ENCODE measurements around the gene ANKS1B. TPM values are rescaled to one million over a fixed set of nuclear protein-coding genes. Genes with fewer than 3 reads are reported as not detected.

Gene ANKS1B
- total RNA-seq, 1 experiment from 2014 or later = 0.54 TPM

GRCh38 chr12:99611599-99611998 is 373.1 kb downstream of the ANKS1B start:
- Histone ChIP-seq H3K9me3 (ENCODE audit: control insufficient read depth in 1 of 2, insufficient read depth in 1 of 2, low read depth in 1 of 2, low read length in 2 of 2) (no peaks in the 10 kb centered on the region), H3K36me3 (ENCODE audit: control insufficient read depth in 1 of 2, insufficient read depth in 2 of 2, low read length in 2 of 2) (no peaks in the 10 kb centered on the region), H3K4me1 (ENCODE audit: control insufficient read depth in 1 of 2, insufficient read depth in 2 of 2, low read length in 2 of 2) (no peaks in the 10 kb centered on the region), H3K9ac (ENCODE audit: low read length) (no peak overlapping the region), H3K27me3 (ENCODE audit: insufficient read depth, low read length) (no peaks in the 10 kb centered on the region), H4K20me1 (ENCODE audit: insufficient read depth) (no peaks in the 10 kb centered on the region), H3K27ac (ENCODE audit: low read depth, low read length) (no peak overlapping the region), H2AFZ (ENCODE audit: low read depth, low read length, poor library complexity, severe bottlenecking) (no peak overlapping the region), H3K9me2 (ENCODE audit: insufficient read depth) (no peaks in the 10 kb centered on the region), H3K4me3 (replicated peaks in 1 of 2; ENCODE audit: low read depth in 1 of 2, low read length in 2 of 2) (no peak overlapping the region), H3K79me2 (ENCODE audit: insufficient read depth, low read length) (no peaks in the 10 kb centered on the region), H3K4me2 (ENCODE audit: low read length) (no peak overlapping the region)
- no peak for TF ChIP-seq CBX3 (IDR thresholded peaks at IDR 0.05; ENCODE audit: low read depth)
- no TSS peak for BruUV-seq (replicated peaks)
- ChIA-PET RAD21 (ENCODE audit: low non-redundant PET in 1 of 2, low total read pairs in 2 of 2, uncharacterized antibody in 2 of 2, unreplicated experiment in 2 of 2) (no interaction called here), CTCF (no interaction called here), POLR2A (no interaction called here)
- DNase-seq (ENCODE audit: low read depth, low spot score) = no peak
- no peak for ATAC-seq
- intact Hi-C loops (cut with micrococcal nuclease) = no loop called here

GRCh38 chr12:99611117-99611516 is 373.6 kb downstream of the ANKS1B start:
- H3K4me2 ChIP-seq (ENCODE audit: low read length) = no peak overlapping the region
- DNase-seq (ENCODE audit: low read depth, low spot score) (no peak), ATAC-seq (no peak)
- no peaks in the 10 kb centered on the region for H4K20me1 ChIP-seq (ENCODE audit: insufficient read depth)
- H3K9ac ChIP-seq (ENCODE audit: low read length) = no peak overlapping the region
- no peaks in the 10 kb centered on the region for H3K4me1 ChIP-seq (ENCODE audit: control insufficient read depth in 1 of 2, insufficient read depth in 2 of 2, low read length in 2 of 2)
- no peaks in the 10 kb centered on the region for H3K27me3 ChIP-seq (ENCODE audit: insufficient read depth, low read length)
- H3K9me2 ChIP-seq (ENCODE audit: insufficient read depth) = no peaks in the 10 kb centered on the region
- intact Hi-C loops (cut with micrococcal nuclease) = no loop called here
- TF ChIP-seq EZH2 (IDR thresholded peaks at IDR 0.05) (no peak), YY1 (IDR thresholded peaks at IDR 0.05; ENCODE audit: extremely low read depth, insufficient replicate concordance, low read depth, low read length) (no peak), SP1 (IDR thresholded peaks at IDR 0.05; ENCODE audit: low read depth) (no peak), JUND (IDR thresholded peaks at IDR 0.05) (no peak), ELF1 (IDR thresholded peaks at IDR 0.05; ENCODE audit: borderline replicate concordance, low read depth) (no peak), ZNF274 (IDR thresholded peaks at IDR 0.05; ENCODE audit: low read depth, low read length) (no peak), CEBPB (IDR thresholded peaks at IDR 0.05; ENCODE audit: low read depth) (no peak), EGR1 (IDR thresholded peaks at IDR 0.05; ENCODE audit: low read depth) (no peak), FOSL1 (IDR thresholded peaks at IDR 0.05; ENCODE audit: low read depth) (no peak), MAX (IDR thresholded peaks at IDR 0.05) (no peak), SIN3A (IDR thresholded peaks at IDR 0.05; ENCODE audit: low read depth) (no peak), EZH2phosphoT487 (IDR thresholded peaks at IDR 0.05; ENCODE audit: borderline replicate concordance) (no peak), POLR2AphosphoS5 (IDR thresholded peaks at IDR 0.05; ENCODE audit: low read depth, low read length) (no peak), ZFX (IDR thresholded peaks at IDR 0.05) (no peak)
- ChIA-PET CTCF (no interaction called here), POLR2A (no interaction called here), RAD21 (ENCODE audit: low non-redundant PET in 1 of 2, low total read pairs in 2 of 2, uncharacterized antibody in 2 of 2, unreplicated experiment in 2 of 2) (no interaction called here)
- no peak overlapping the region for H3K4me3 ChIP-seq (replicated peaks in 1 of 2; ENCODE audit: low read depth in 1 of 2, low read length in 2 of 2)
- H3K9me3 ChIP-seq (ENCODE audit: control insufficient read depth in 1 of 2, insufficient read depth in 1 of 2, low read depth in 1 of 2, low read length in 2 of 2) = no peaks in the 10 kb centered on the region
- no peaks in the 10 kb centered on the region for H3K79me2 ChIP-seq (ENCODE audit: insufficient read depth, low read length)
- no TSS peak for BruUV-seq (replicated peaks)
- H2AFZ ChIP-seq (ENCODE audit: low read depth, low read length, poor library complexity, severe bottlenecking) = no peak overlapping the region
- H3K27ac ChIP-seq (ENCODE audit: low read depth, low read length) = no peak overlapping the region
- H3K36me3 ChIP-seq (ENCODE audit: control insufficient read depth in 1 of 2, insufficient read depth in 2 of 2, low read length in 2 of 2) = no peaks in the 10 kb centered on the region

Data from HCT116 (cell line).